ENCODE results near the gene CDKN2A.

CDKN2A gene

GRCh38 chr9:21923694-21924093 is 70.5 kb downstream of the CDKN2A start:
- Histone ChIP-seq H3K4me1 (ENCODE audit: control insufficient read depth in 2 of 2, insufficient read depth in 2 of 2, low read length in 2 of 2) (peaks cover 0 to 5% of the 10 kb centered on the region in 2 donors), H3K9ac (ENCODE audit: low read depth in 1 of 2, low read length in 2 of 2) (no peak overlapping the region), H3K36me3 (ENCODE audit: control insufficient read depth in 2 of 2, insufficient read depth in 2 of 2, low read length in 2 of 2) (no peaks in the 10 kb centered on the region), H3K9me3 (ENCODE audit: control insufficient read depth in 2 of 2, low read length in 2 of 2) (no peaks in the 10 kb centered on the region), H3K27ac (ENCODE audit: low read depth in 2 of 2, low read length in 2 of 2) (no peak overlapping the region), H3K27me3 (ENCODE audit: control insufficient read depth in 2 of 2, insufficient read depth in 2 of 2, low read length in 2 of 2) (no peaks in the 10 kb centered on the region), H3K4me3 (ENCODE audit: low read length in 2 of 2) (no peak overlapping the region)

GRCh38 chr9:21919377-21920362 is 74.5 kb downstream of the CDKN2A start:
- Histone ChIP-seq H3K9ac (ENCODE audit: low read depth in 1 of 2, low read length in 2 of 2) (no peak overlapping the region), H3K4me3 (ENCODE audit: low read length in 2 of 2) (no peak overlapping the region), H3K9me3 (ENCODE audit: control insufficient read depth in 2 of 2, low read length in 2 of 2) (no peaks in the 10 kb centered on the region), H3K27me3 (ENCODE audit: control insufficient read depth in 2 of 2, insufficient read depth in 2 of 2, low read length in 2 of 2) (no peaks in the 10 kb centered on the region), H3K27ac (ENCODE audit: low read depth in 2 of 2, low read length in 2 of 2) (no peak overlapping the region), H3K4me1 (ENCODE audit: control insufficient read depth in 2 of 2, insufficient read depth in 2 of 2, low read length in 2 of 2) (peaks cover 0 to 5% of the 10 kb centered on the region in 2 donors), H3K36me3 (ENCODE audit: control insufficient read depth in 2 of 2, insufficient read depth in 2 of 2, low read length in 2 of 2) (no peaks in the 10 kb centered on the region)
